K562 (cell line): Measurements from ENCODE around the gene FOSL1. TPM values are rescaled to one million over a fixed set of nuclear protein-coding genes. Genes with fewer than 3 reads are reported as not detected.

Experiments
- DACH1 ChIP-seq: fragments of 450-650 bp; IDR thresholded peaks from 2 replicates; pipeline ENCODE4 v1.6.1; 2018; ENCODE audit not compliant: partially characterized antibody
- DPF2 ChIP-seq: fragments of 450-650 bp; IDR thresholded peaks from 2 replicates; pipeline ENCODE4 v1.6.1; 2016
- HDGF ChIP-seq: fragments of 450-650 bp; IDR thresholded peaks from 2 replicates; pipeline ENCODE4 v1.6.1; 2016
- JUNB ChIP-seq: fragments of 450-650 bp; formaldehyde crosslinking; conservative IDR thresholded peaks from 2 replicates; pipeline ENCODE4 v1.4.0; 2020; ENCODE audit warnings: mild to moderate bottlenecking
- KLF10 ChIP-seq: fragments of 250-450 bp; sonication (Bioruptor Pico); IDR thresholded peaks from 2 replicates; pipeline ENCODE4 v1.6.1; 2021; ENCODE audit warnings: matching md5 sums
- MLX ChIP-seq, 2 experiments: fragments of 450-650 bp in 1 of 2; sonication (generic) in 1 of 2; formaldehyde crosslinking; conservative IDR thresholded peaks; 2 replicates each; pipeline versions ENCODE4 v1.4.0 to v1.8.1; 2020 to 2022; ENCODE audit warnings: mild to moderate bottlenecking in 1 of 2, missing genetic modification reagents in 1 of 2
- NCOA6 ChIP-seq: fragments of 450-650 bp; IDR thresholded peaks from 2 replicates; pipeline ENCODE4 v1.6.1; 2017; ENCODE audit warnings: mild to moderate bottlenecking
- PHF21A ChIP-seq: fragments of 450-650 bp; IDR thresholded peaks from 2 replicates; pipeline ENCODE4 v1.6.1; 2017; ENCODE audit warnings: low read depth, borderline replicate concordance
- PTBP1 ChIP-seq: fragments of 200-400 bp; formaldehyde crosslinking; IDR thresholded peaks from 2 replicates; pipeline ENCODE4 v1.6.1; 2017; ENCODE audit warnings: low read depth, low read length
- RB1 ChIP-seq: fragments of 450-650 bp; IDR thresholded peaks from 2 replicates; pipeline ENCODE4 v1.6.1; 2017; ENCODE audit warnings: low read depth, mild to moderate bottlenecking
- RHOXF2B ChIP-seq: fragments of 250-450 bp; sonication (Bioruptor Pico); conservative IDR thresholded peaks from 2 replicates; pipeline ENCODE4 v1.5.1; 2021
- SMARCA4 ChIP-seq: fragments of 450-650 bp; IDR thresholded peaks from 2 replicates; pipeline ENCODE4 v1.6.1; 2016
- SOX6 ChIP-seq: fragments of 450-650 bp; IDR thresholded peaks from 2 replicates; pipeline ENCODE4 v1.6.1; 2014; ENCODE audit warnings: mild to moderate bottlenecking
- TBL1XR1 ChIP-seq, 2 experiments: IDR thresholded peaks; 2 replicates each; pipeline ENCODE4 v1.6.1; 2012; ENCODE audit warnings: improper control_type of control experiment in 2 of 2, low read length in 2 of 2, mild to moderate bottlenecking in 1 of 2
- ZBED1 ChIP-seq: IDR thresholded peaks from 2 replicates; pipeline ENCODE4 v1.6.1; 2014
- ZBTB17 ChIP-seq: fragments of 450-650 bp; formaldehyde crosslinking; IDR thresholded peaks from 2 replicates; pipeline ENCODE4 v1.4.0; 2020; ENCODE audit warnings: mild to moderate bottlenecking
- ZNF175 ChIP-seq: fragments of 200-800 bp; sonication (Bioruptor generic); IDR thresholded peaks from 2 replicates; pipeline ENCODE4 v1.6.1; 2016; ENCODE audit warnings: low read depth, mild to moderate bottlenecking, missing genetic modification characterization, missing compliant biosample characterization
- ZNF197 ChIP-seq: fragments of 200-800 bp; sonication (Bioruptor generic); IDR thresholded peaks from 2 replicates; pipeline ENCODE4 v1.6.1; 2016; ENCODE audit warnings: low read depth, missing genetic modification characterization, missing compliant biosample characterization
- ZNF239 ChIP-seq: fragments of 250-450 bp; sonication (Bioruptor Pico); IDR thresholded peaks from 2 replicates; pipeline ENCODE4 v1.4.0; 2020; ENCODE audit warnings: mild to moderate bottlenecking
- polyA plus RNA-seq, 8 experiments: library from polyadenylated mRNA; depleted of rRNA in 4 of 8; stranded (reverse) in 5 of 8; unstranded in 3 of 8; fragments of >200 nt; fragmentation: Nextera tagmentation in 2 of 8; fragmentation: Illumina TruSeq in 1 of 8; extraction: Ambion mirVana in 2 of 8; extraction: Trizol in 1 of 8; gene quantifications; 2 replicates each; pipeline versions ENCODE4 v1.2.1 to v1.2.3, GENCODE V29; 2011 to 2014; ENCODE audit warnings: inconsistent platforms in 1 of 8, missing spikeins in 1 of 8
- total RNA-seq, 7 experiments: library from RNA; depleted of rRNA in 6 of 7; stranded (reverse); fragments of >200 nt in 6 of 7; fragmentation: Illumina TruSeq in 2 of 7; extraction: Trizol in 2 of 7; gene quantifications; 2 replicates each; pipeline versions ENCODE4 v1.2.1 to v1.2.3, GENCODE V29; 2011 to 2021; ENCODE audit warnings: low replicate concordance in 1 of 7
- TF ChIP-seq, protein P1 (sequence below): IDR thresholded peaks from 2 replicates; pipeline ENCODE4 v1.6.1; 2011; ENCODE audit not compliant: insufficient read length; ENCODE audit errors: extremely low read depth
- TF ChIP-seq, protein P2 (sequence below): sonication (generic); formaldehyde crosslinking; IDR thresholded peaks from 2 replicates; pipeline ENCODE4 v1.8.0; 2022; ENCODE audit warnings: mild to moderate bottlenecking, missing genetic modification reagents
- TF ChIP-seq, protein P3 (sequence below): fragments of 250-450 bp; sonication (Bioruptor Pico); IDR thresholded peaks from 2 replicates; pipeline ENCODE4 v1.4.0; 2020; ENCODE audit warnings: mild to moderate bottlenecking, moderate library complexity, borderline replicate concordance
- TF ChIP-seq, protein P4 (sequence below): fragments of 250-450 bp; sonication (Bioruptor Pico); IDR thresholded peaks from 2 replicates; pipeline ENCODE4 v1.4.0; 2020; ENCODE audit warnings: mild to moderate bottlenecking

FOSL1 gene
- total and polyA plus RNA-seq, 9 of the 15 experiments (the other 6 are each of a cell fraction or from before 2014, with no cell fraction given) = 3.5 to 39.6 (median 10.0) TPM

DNA sequence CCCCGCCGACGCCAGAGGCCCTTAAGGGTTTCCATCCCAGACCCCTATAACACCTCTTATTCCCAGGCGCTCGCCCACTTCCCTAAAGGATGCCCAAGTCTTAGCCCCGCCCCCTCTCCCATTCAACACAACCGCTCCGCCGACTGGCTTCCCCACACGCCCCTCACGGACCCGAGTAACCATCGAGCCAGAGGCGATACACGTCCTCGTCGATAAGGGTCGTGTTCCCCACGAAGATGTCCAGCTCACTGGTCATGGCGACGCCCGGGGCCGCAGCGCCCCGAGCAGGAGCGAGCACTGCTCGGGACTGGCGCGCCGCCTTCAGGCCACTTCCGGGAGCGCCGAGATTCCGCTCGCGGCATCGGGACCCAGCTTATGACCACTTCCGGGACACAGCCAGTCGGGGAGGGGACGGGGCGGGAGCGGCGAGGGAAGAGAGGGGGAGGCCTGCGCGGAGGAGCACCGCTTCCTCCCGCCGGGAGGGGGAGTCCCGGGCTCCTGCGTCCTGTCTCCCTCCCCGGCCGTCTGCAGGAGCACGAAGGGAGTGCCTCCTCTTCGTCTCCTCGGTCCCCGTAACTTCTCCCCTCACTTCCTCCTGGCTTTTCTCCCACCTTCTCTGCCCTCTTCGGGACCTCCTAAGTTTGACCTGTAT is 11.9 kb downstream of the FOSL1 start, which contains the start of gene FIBP (continued):
- TF ChIP-seq ZBED1 (no peak; the same call in 1 of the 2 replicates), PHF21A (peak; percentile 58; the same call in 1 of the 2 replicates), SOX6 (0 out of 2 replicates have a peak, but pooled peaks have one; percentile 32), TBL1XR1 (IDR thresholded peaks at IDR 0.05; ENCODE audit: low read length in 2 of 2) (peak in 1 of 2 experiments; percentile 41; a peak in 1 of 4 replicates), NCOA6 (no peak), JUNB (CRISPR knock-in tag) (no peak), MLX (CRISPR knock-in tag; conservative IDR thresholded peaks at IDR 0.05) (0 out of 4 replicates have a peak, but pooled peaks of 1 of the 2 experiments have one; percentile 4), DACH1 (no peak), KLF10 (CRISPR knock-in tag) (no peak), SMARCA4 (peak; percentile 11; the same call in 1 of the 2 replicates), ZBTB17 (peak; percentile 80; the same call in 1 of the 2 replicates), PTBP1 (no peak), ZNF197 (CRISPR knock-in tag) (no peak), ZNF175 (CRISPR knock-in tag) (no peak), DPF2 (no peak; the same call in 1 of the 2 replicates), RHOXF2B (CRISPR knock-in tag) (no peak), RB1 (peak; percentile 90), HDGF (no peak), ZNF239 (CRISPR knock-in tag) (no peak)
- TF ChIP-seq, protein P1, sequence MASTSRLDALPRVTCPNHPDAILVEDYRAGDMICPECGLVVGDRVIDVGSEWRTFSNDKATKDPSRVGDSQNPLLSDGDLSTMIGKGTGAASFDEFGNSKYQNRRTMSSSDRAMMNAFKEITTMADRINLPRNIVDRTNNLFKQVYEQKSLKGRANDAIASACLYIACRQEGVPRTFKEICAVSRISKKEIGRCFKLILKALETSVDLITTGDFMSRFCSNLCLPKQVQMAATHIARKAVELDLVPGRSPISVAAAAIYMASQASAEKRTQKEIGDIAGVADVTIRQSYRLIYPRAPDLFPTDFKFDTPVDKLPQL = no peak
- TF ChIP-seq, protein P2, sequence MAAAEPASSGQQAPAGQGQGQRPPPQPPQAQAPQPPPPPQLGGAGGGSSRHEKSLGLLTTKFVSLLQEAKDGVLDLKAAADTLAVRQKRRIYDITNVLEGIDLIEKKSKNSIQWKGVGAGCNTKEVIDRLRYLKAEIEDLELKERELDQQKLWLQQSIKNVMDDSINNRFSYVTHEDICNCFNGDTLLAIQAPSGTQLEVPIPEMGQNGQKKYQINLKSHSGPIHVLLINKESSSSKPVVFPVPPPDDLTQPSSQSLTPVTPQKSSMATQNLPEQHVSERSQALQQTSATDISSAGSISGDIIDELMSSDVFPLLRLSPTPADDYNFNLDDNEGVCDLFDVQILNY (CRISPR knock-in tag) = no peak
- TF ChIP-seq, protein P3, sequence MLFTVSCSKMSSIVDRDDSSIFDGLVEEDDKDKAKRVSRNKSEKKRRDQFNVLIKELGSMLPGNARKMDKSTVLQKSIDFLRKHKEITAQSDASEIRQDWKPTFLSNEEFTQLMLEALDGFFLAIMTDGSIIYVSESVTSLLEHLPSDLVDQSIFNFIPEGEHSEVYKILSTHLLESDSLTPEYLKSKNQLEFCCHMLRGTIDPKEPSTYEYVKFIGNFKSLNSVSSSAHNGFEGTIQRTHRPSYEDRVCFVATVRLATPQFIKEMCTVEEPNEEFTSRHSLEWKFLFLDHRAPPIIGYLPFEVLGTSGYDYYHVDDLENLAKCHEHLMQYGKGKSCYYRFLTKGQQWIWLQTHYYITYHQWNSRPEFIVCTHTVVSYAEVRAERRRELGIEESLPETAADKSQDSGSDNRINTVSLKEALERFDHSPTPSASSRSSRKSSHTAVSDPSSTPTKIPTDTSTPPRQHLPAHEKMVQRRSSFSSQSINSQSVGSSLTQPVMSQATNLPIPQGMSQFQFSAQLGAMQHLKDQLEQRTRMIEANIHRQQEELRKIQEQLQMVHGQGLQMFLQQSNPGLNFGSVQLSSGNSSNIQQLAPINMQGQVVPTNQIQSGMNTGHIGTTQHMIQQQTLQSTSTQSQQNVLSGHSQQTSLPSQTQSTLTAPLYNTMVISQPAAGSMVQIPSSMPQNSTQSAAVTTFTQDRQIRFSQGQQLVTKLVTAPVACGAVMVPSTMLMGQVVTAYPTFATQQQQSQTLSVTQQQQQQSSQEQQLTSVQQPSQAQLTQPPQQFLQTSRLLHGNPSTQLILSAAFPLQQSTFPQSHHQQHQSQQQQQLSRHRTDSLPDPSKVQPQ (CRISPR knock-in tag) = no peak
- TF ChIP-seq, protein P4, sequence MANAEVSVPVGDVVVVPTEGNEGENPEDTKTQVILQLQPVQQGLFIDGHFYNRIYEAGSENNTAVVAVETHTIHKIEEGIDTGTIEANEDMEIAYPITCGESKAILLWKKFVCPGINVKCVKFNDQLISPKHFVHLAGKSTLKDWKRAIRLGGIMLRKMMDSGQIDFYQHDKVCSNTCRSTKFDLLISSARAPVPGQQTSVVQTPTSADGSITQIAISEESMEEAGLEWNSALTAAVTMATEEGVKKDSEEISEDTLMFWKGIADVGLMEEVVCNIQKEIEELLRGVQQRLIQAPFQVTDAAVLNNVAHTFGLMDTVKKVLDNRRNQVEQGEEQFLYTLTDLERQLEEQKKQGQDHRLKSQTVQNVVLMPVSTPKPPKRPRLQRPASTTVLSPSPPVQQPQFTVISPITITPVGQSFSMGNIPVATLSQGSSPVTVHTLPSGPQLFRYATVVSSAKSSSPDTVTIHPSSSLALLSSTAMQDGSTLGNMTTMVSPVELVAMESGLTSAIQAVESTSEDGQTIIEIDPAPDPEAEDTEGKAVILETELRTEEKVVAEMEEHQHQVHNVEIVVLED (CRISPR knock-in tag) = peak; percentile 17; the same call in 1 of the 2 replicates
